Measurements from ENCODE around the gene SCAANT1.

GRCh38 chr3:63877737-63878393, 34.3 kb downstream of the SCAANT1 start:
- no peak for TF ChIP-seq CTCF (IDR thresholded peaks at IDR 0.05; ENCODE audit: low read depth, low read length, missing input control)
- TF ChIP-seq JUND (IDR thresholded peaks at IDR 0.05), result no peak
- TF ChIP-seq REST (IDR thresholded peaks at IDR 0.05), result no peak
- no peak for TF ChIP-seq GABPA (IDR thresholded peaks at IDR 0.05 in 1 of 2, conservative IDR thresholded peaks at IDR 0.05 in 1 of 2)

Measured in liver (tissue), 3 donors.